Measurements from ENCODE around the gene ANKRD12.

ANKRD12 gene

DNA sequence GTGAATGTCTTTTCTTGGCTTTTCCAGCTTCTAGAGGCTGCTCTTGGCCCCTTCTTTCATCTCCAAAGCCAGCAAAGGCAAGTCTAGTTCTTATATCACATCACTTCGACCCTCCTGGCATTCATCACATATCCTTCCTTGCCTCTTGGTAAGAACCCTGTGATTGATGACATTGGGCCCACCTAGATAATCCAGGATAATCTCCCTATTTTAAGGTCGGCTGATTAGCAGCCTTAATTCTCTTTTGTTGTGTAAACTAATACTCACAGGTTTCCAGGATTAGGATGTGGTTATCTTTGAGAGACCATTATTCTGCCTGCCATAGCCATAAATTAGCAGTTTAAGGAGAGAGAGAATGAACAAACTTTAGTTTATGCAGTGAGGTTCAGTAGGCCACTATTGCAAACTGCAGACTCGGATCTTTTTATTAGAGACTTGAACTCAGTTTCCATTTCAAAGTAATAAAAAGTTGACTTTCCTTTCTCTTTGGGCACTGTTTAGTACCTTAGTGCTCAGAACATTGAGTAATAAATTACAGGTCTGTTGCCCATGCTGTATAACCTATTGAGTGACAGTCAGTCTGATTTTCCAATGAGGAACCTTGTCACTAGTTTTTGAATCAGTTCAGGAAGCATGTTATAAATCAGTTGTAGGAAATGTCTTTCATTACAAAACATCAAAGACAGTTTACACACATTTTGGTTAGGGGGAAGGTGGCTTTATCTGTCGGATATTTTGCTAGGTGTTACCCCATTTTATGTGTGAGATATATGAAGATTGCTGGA lies 29.6 kb upstream of the ANKRD12 start:
- no peak for DNase-seq (ENCODE audit: low spot score)

DNA sequence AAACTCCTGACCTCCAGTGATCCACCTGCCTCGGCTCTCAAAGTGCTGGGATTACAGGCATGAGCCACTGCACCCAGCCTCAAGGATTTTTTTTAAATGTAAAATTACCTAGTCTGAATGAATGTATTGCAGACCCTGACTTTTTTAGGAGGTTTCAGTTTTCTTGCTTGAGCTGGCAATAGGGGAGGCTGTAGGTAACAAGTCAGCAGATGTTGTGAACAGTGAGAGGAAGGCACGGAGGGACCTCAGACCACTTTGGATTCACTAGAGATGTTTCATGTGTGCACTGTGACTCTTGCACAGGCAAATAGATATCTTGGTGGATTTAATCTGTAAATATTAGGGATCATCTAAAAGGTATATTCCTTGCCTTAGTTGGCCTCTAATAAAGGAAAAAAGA lies 27.7 kb upstream of the ANKRD12 start:
- no peak for DNase-seq (ENCODE audit: low spot score)

DNA sequence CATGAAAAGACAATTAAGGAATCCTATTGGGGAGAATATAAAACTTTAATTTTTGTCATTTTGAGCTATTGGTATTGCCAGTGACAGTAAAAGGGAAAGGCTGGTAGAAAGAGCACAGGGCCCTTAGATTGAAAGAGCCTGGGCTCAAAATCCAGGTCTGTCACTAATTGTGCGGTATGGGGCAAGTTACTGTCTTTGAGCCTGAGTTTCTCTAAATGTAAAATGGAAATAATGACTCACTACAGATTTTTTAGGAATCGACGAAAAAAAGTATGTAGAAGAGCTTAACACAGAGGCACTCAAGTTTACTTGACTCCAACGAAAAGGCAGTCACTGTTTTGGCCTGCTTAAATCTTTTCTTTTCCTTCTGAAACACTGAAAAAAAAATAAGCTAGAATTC lies 27.1 kb upstream of the ANKRD12 start:
- DNase-seq (ENCODE audit: low spot score): peak; percentile 14

DNA sequence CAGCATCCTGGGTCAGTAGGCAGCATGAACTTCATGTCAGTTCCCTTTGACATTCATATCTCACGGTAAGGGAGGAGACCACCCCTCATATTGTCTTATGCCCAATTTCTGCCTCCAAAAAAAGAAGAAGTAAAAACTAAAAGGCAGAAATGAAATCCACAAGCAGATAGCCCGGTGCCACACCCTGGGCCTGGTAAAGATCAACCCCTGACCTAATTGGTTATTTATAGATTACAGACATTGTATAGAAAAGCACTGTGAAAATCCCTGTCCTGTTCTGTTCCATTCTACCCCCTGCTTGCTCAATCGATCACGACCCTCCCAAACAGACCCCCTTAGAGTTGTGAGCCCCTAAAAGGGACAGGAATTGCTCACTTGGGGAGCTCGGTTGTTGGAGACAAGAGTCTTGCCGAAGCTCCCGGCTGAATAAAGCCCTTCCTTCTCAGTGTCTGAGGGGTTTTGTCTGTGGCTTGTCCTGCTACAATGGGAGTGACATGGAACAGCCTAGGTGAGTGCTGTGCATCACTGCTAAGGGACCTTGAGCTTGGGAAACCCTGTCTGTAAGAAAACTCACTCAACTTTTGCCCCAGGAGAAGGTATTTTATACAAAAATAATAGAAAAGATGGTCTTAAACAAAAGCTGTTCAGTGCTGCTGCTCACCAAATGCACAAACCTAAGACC lies 23.0 kb upstream of the ANKRD12 start:
- no peak for DNase-seq (ENCODE audit: low spot score)

DNA sequence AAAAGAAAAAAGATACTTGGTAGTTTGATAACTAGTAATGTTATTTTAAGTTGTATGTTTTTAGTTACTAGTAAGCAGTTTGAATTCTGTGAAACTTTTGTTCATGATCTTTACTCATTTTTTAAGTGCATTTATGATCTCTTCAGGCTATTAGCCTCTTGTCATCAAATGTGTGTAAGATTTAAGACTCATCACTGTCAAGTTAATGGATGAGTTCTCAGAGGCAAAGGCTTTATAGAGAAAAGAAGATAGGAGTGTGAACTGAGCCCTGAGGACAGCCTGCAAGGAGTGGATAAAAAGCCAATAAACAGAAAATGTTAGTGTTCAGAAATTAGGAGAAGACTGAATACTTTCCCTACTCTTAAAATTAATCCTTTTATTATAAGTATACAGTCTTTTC lies 20.6 kb upstream of the ANKRD12 start:
- DNase-seq (ENCODE audit: low spot score): no peak

DNA sequence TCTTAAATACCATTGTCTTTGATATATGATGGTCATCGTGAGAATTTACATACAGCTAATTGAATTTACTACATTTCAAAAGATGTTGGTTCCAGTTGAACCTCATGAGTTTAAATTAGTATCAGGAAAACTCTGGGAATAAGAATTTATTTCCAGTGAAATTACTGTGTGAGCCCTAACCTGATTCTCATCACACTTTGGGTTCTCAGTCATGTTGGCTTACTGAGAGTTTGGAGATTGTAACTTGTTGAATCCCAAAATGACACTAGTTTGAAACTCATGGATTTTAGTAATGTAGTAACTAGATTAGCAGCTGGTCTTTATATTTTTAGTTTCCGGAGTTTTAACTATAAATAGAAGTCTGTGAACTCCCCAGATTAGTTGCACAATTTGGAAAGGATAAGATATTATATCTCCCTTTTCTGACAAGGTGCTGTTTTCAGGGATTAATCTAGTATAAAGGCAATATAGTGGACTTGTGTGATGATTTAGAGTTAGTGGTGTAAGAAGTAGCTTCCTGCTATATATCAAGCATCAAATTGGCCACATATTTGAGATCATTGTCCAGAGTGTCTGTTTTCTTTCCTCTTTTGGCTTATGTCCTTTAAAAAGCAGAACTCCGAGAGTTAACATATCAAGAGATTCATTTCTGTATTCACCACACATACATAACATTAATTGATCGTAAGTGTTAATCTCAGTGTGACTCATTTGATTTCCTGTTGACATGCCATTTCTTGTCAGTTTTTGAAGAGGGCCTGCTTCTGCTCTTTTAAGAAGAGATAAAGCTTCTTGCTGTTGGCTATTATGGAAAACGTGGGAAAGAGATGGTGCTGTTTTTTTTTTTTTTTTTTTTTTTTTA lies 18.4 kb upstream of the ANKRD12 start:
- no peak for DNase-seq (ENCODE audit: low spot score)

DNA sequence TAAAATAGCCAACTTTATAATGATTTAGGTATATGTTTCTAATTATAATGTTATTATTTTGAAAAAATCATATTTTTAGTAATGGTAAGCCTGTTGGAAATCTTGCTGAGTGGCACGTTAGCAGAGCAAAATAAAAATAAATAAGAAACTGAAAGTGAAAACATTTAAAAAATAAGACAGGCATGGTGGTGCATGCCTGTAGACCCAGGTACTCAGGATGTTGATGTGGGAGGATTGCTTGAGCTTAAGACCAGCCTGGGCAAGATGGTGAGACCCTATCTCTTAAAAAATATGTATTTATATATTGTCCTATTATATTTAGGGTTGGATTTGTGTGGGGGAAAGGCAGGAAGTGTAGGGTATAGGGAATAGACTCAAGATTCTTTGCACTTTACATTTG lies 15.8 kb upstream of the ANKRD12 start:
- DNase-seq (ENCODE audit: low spot score): no peak

DNA sequence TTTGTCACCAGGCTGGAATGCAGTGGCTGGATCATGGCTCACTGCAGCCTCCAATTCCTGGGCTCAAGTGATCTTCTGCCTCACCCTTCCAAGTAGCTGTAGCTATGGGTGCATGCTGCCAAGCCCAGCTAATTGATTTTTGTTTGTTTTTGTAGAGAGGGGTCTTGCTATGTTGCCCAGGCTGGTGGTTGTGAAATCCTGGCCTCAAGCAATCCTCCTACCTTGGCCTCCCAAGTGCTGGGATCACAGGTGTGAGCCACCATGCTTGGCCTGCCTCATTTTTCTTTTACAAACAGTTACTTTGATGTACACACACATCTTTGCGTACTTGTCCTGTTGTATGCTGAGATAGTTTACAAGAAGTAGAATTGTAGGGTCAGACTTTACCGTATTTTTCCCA lies 13.1 kb upstream of the ANKRD12 start:
- no peak for DNase-seq (ENCODE audit: low spot score)

DNA sequence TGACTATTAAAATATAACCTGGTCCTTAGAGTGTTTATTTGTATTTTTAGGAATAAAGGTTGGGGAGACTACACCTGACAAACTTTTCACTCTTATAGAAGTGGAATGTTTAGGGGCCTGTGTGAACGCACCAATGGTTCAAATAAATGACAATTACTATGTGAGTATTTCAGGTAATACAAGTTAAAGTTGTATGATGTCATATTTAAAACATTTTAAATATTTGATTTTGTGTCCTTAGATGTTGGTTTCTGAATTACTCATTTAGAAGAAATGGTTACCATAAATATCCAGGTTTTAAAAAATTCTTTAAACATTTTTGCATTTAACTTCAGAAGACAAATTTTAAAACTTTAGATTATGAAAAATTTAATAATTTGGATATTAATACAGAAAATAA lies 11.8 kb upstream of the ANKRD12 start:
- DNase-seq (ENCODE audit: low spot score): no peak

DNA sequence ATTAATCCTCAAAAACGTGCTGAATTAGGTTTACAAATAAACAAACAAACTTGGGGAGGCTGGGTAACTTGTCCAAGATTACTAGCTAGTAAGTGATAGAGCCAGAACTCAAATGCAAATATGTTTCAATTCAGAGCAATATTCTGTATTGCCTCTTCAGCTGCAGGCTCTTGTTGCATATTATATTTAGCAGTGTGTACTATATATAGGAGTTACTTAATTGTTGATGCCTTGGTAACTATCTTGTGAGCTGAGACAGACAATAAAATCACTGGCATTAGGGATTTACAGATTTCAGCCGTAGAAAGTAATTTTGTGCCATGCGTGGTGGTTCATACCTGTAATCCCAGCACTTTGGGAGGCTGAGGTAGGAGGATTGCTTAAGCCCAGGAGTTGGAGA lies 10.2 kb upstream of the ANKRD12 start:
- DNase-seq (ENCODE audit: low spot score): no peak

DNA sequence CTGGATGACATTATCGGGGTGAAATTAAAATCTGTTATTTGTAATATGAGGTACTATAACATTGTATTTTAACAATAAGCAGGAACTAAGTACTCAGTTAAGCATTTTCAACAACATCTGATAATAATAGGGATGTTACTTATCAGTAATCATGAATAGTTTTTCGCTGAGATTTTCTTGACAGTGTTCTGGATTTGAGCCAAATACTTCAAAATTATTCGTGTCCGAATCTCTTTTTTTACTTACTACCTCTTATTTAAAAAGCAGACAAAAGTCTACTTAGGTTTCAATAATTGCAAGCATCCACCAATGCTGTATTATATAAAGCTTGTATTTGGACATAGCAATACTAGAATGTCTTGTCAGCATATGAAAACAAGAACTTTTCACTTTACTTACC lies 6.4 kb upstream of the ANKRD12 start:
- DNase-seq (ENCODE audit: low spot score): no peak

DNA sequence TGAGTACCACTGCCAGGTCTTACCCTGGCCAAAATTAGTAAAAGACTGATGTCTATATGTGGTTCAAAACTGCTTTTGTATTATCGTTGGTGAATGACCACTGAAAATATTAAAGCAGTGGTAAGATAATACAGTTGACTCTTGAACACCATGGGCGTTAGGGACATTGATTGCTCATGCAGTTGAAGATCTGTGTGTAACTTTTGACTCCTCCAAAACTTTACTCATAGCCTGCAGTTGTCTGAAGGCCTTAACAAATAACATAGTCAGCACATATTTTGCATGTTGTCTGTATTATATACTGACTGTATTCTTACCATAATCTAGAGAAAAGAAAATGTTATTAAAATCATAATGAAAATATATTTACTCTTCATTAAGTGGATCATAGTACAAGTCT lies 5.8 kb upstream of the ANKRD12 start:
- DNase-seq (ENCODE audit: low spot score): no peak

DNA sequence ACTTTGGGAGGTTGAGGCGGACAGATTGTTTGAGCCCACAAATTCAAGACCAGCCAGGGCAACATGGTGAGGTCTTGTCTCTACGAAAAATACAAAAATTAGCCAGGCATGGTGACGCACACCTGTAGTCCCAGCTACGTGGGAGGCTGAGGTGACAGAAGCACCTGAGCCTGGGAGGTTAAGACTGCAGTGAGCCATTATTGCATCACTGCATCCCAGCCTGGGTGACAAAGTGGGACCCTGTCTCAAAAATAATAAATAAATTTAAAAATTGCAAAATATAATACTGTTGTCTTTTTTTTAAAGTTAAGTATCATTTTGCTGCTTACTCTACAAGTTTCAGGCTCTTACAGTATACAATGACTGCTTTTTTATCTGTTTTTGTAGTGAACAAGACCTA lies 4.0 kb upstream of the ANKRD12 start:
- DNase-seq (ENCODE audit: low spot score): no peak

DNA sequence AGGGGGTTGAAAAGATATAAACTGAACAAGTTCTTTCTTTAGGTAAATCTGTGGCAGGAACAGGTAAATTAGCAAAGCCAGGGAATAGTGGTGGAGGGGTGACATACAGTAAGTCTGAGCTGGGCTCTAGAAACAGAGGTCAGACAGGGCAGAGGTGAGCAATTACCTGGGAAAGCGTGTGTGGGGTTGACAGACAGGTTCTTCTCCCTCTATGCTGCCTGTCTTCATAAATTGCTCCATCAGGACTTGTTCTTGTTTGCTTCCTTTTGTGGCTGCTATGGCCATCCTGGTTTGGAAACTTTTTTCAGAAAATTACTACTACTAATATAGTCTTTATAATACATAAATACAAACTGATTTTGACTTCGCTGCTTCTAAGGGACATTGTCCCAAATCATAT lies 3.4 kb upstream of the ANKRD12 start:
- DNase-seq (ENCODE audit: low spot score): no peak

DNA sequence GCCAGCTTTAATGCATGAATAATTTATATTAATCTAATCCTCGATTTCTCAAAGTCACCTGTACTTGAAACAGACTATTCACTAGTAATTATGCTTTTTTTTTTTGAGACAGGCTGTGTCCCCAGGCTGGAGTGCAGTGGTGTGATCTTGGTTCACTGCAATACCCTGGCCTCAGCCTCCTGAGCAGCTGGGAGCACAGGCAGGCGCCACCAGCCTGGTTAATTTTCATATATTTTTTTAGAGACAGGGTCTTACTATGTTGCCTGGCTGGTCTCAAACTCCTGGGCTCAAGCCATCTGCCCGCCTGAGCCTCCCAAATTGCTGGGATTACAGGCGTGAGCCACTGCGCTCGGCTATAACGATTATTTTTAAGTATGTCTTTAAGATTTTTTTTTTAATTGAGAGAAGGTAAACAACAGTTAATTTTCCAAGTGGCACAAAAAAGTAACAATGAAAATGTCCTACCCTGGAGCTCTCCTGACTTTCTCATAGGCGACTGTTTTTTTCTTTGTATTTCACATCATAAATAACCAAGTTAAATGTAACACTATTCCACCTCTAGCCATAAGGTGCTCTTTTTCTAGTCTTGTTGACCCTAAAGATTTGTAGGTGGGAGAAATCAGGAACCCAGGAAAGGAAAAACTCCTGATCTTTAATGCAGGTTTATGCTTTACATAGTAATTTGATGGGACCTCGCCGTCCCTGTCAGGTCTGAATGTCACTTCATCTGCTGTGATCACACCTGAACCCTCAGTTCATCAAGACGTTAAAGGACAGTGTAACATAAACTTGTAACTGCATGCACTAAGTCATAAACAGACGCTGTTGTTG lies 1.3 kb upstream of the ANKRD12 start:
- no peak for DNase-seq (ENCODE audit: low spot score)

DNA sequence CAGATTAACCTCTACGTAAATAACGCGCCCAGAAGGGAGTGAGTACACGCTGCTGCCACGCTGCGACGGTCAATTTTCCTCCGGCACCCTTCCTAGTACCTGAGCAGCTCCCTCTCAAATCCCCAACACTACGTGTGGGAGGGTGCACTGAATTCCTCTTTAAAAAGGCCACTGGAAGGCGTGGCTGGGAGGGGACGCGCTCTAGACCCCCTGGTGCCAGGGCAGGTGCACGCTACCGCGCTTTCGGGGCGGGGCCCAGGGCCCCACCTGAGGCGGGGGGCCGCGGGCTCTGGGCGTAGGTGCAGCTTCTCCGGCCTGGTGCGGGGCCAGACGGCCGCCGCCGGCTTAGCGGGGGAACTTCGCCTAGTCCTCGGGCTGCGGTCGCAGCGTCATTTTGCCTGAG lies 668 bp upstream of the ANKRD12 start:
- no peak for DNase-seq (ENCODE audit: low spot score)

DNA sequence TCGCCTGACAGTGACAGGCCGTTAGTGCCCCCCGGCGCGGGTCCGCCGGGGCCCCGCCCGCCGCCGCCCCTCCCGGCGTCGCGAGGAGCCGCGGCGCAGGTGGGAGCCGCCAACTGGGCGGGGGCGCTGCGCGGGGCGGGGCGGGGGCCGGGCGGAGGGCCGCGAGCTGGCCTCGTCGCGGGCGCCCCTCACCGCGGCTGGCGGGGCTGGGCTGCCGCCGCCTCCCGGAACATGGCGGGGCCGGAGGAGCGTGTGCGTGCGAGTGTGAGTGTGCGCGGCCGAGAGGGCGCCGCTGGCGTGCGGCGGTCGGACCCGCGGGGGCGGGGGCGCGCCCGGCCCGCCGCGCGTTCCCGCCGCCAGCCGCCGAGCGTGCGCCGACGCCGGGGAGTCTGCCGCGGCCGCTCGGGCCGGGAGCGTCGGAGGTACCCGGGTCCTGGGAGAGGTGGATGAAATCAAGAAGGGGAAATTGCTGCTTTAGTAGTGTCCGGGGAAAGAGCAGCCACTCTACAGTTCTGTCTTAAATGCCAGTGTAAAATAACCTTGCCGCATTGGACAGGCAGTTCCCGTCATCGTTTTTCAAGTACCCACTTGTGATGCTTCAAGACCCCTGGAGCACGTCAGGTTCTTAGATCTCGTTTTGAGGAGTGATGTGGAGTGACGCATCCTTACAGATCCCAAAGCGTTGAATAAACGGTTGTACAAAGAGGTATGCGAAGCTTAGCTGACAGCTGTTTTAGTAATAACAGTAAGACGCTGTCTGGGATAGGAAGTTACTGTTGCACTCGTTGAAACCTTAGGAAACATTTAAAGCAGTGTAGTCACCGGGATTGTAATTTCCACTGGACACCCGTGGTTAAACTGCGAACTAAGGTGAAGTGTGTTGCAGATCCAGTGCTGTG lies 836 bp downstream of the ANKRD12 start:
- DNase-seq (ENCODE audit: low spot score): peak; percentile 86

DNA sequence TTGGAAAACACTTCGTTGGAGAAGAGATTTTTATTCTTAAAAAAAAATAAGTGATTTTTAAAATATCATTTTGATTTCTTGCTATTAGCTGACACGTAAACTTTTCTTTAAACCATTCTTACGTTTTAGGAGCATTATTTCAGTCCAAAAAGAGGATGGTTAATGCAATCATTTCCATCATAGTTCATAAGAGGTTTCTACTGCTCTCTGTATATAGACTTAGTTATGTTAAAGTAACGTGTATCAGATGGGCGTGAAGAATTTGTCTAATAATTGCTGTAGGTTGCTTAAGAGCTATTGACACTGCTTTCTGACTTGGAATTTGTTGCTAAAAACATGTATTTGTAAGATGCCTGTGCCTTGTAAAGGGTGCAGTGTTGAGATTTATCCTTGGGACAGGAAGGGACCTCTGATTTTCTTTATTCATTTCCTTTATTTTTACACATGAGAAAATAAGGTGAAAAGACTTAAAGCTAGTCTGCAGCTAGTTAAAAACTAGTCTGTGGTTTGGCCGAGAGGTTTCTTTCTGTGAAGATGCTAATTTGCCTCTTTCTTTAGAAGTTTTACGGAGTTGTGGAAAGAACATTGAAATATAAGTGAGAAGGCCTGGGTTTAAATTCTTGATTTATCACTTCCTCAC lies 2.9 kb downstream of the ANKRD12 start:
- DNase-seq (ENCODE audit: low spot score): no peak

DNA sequence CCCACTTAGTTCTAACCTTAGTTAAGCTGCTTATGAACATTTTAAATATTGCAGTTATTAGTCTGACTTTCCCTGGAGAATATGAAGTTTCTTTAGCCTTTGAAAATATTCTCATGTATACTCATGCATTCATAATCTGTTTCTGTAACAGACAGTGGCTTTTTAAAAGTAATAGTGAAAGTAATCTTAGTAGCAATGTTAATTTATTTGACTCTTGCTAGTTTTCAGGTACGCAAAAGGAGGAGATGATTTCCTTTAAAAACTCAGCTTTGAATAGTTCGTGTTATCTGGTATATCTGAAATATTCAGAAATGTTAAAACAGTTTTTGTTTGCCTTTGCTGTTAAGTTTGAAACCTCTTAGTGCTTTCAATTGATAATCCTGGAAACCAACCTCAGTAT lies 3.8 kb downstream of the ANKRD12 start:
- DNase-seq (ENCODE audit: low spot score): no peak

DNA sequence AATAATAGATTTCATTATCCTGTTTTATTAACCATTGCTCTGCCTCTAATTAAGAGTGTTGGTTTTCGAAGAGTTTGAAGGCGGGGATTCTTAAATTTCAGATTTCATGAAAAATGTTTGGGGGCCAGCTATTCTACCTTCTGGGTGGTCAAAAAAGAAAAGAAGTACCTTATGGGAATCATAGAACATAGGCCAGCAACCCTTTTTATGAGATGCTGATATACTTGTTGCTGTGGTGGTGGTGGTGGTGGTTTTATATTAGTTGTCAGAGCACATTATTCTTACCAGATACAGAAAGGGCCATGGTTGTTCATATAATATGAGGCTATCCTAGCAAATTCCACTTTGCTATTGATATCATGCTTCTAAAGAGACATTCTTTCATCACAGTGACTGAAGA lies 4.4 kb downstream of the ANKRD12 start:
- DNase-seq (ENCODE audit: low spot score): no peak

DNA sequence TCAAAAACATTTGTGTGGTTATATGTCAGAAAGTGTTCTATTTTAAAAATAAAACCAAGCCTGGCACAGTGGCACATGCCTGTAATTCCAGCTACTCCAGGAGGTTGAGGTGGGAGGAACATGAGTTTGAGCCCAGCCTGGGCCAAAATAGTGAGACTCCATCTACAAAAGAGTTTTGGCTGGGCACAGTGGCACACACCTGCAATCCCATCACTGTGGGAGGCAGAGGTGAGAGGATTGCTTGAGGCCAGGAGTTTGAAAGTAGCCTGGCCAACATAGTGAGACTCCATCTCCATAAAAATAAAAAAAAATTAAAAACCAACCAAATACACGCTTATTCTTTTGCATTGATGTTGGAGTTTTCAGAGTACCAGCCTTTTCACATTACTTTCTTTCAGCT lies 9.6 kb downstream of the ANKRD12 start:
- DNase-seq (ENCODE audit: low spot score): no peak

Data from AG08396 (cell line).